Lower leg skin (tissue), 3 donors: ENCODE measurements around the gene RNF157.

ENCODE experiments used
- POLR2A ChIP-seq, 2 donors: fragments of 450-650 bp; IDR thresholded peaks; one replicate each; pipeline ENCODE4 v1.6.1; 2016 to 2017; ENCODE audit warnings: antibody characterized with exemption in 2 of 2, mild to moderate bottlenecking in 1 of 2, moderate library complexity in 1 of 2
- TF ChIP-seq, protein P1 (sequence below), 3 donors: fragments of 450-650 bp; IDR thresholded peaks; one replicate each; pipeline ENCODE4 v1.5.1; 2016; ENCODE audit warnings: antibody characterized with exemption in 3 of 3, mild to moderate bottlenecking in 3 of 3, moderate library complexity in 2 of 3

DNA sequence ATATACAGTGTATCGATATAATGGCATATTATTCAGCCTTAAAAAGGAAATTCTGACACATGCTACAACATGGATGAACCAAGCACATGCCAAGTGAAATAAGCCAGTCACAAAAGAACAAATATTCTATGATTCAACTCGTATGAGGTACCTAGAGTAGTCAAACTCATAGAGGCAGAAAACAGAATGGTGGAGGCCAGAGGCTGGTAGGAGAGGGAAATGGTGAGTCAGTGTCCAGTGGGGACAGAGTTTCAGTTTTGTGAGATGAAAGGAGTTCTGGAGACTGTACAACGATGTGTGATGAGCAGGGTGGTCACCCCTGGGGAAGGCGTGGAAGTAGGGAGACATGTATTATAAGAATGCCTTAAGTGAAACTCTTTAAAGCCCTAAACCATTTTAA lies 39.9 kb downstream of the RNF157 start:
- TF ChIP-seq, protein P1, sequence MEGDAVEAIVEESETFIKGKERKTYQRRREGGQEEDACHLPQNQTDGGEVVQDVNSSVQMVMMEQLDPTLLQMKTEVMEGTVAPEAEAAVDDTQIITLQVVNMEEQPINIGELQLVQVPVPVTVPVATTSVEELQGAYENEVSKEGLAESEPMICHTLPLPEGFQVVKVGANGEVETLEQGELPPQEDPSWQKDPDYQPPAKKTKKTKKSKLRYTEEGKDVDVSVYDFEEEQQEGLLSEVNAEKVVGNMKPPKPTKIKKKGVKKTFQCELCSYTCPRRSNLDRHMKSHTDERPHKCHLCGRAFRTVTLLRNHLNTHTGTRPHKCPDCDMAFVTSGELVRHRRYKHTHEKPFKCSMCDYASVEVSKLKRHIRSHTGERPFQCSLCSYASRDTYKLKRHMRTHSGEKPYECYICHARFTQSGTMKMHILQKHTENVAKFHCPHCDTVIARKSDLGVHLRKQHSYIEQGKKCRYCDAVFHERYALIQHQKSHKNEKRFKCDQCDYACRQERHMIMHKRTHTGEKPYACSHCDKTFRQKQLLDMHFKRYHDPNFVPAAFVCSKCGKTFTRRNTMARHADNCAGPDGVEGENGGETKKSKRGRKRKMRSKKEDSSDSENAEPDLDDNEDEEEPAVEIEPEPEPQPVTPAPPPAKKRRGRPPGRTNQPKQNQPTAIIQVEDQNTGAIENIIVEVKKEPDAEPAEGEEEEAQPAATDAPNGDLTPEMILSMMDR (IDR thresholded peaks at IDR 0.05): no peak
- TF ChIP-seq POLR2A (IDR thresholded peaks at IDR 0.05): no peak
